PFSK-1 (cell line): ENCODE data around the gene ESR1.

Experiments used
- FOXP2 ChIP-seq: optimal IDR thresholded peaks from 2 replicates; pipeline ENCODE3; 2011; ENCODE audit warnings: borderline replicate concordance, control low read depth, inconsistent platforms; ENCODE audit not compliant: insufficient read depth; ENCODE audit errors: extremely low read length, extremely low read depth
- POLR2AphosphoS5 ChIP-seq: IDR thresholded peaks from 2 replicates; pipeline ENCODE4 v1.6.1; 2012; ENCODE audit warnings: low read depth, mild to moderate bottlenecking, control low read depth, low read length, moderate library complexity
- SIN3A ChIP-seq: IDR thresholded peaks from 2 replicates; pipeline ENCODE4 v1.6.1; 2012; ENCODE audit warnings: mild to moderate bottlenecking, low read length, moderate library complexity, borderline replicate concordance; ENCODE audit not compliant: insufficient read depth

DNA sequence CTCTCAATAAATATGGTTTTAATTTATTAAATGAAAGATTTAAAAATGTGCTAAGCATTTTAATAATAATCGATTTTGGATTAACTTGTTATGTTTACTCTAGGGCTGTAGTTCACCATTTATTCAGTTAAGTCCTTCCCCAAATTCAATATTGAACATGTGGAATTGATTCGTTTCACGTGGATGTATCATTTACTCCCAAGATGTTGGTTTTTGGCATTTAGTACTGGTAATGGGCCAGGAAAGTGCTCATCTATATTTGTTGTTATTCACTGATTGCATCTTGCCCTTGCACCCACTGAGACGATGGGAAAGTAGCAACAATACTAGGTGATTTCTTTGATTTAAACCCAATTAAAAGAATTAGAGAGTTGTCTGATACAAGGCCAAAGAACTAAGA is 97.1 kb downstream of the ESR1 start:
- no peak for TF ChIP-seq POLR2AphosphoS5
- no peak for TF ChIP-seq SIN3A
- TF ChIP-seq FOXP2: no peak
